Measurements from ENCODE around the gene CD74. TPM values are rescaled to one million over a fixed set of nuclear protein-coding genes. Genes with fewer than 3 reads are reported as not detected.

CD74 gene
- total RNA-seq, 2 donors from 2014 or later, result 425 to 612 TPM

DNA sequence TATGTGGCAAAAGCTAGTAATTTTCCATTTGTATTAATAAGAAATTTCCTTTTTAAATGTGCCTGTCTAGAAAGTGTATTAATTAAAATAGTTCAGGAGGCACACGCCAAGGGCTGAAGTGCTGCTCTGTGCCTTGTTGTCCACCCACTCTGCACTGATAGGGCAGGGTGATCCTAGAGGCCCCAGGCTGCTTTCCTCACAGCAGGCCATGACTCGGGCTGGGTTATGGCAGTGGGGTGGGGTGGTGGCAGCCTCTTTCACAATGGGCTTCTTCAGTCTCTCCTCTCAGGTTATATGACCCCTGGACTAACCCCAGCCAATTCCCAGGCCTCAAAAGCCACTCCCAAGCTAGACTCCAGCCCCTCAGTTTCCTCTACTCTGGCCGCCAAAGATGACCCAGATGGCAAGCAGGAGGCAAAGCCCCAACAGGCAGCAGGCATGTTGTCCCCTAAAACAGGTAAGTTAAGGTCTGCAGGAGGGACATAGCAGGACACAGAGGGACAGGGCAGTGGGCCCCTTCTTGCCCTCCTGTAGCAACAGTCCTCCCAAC is 19.5 kb downstream of the CD74 start:
- intact Hi-C loops (cut with DNase I), result no loop called here
- H3K4me3 ChIP-seq, result no peak overlapping the region
- TF ChIP-seq POLR2AphosphoS5 (IDR thresholded peaks at IDR 0.05) (no peak), POLR2A (IDR thresholded peaks at IDR 0.05) (no peak)
- TF ChIP-seq, protein P1, sequence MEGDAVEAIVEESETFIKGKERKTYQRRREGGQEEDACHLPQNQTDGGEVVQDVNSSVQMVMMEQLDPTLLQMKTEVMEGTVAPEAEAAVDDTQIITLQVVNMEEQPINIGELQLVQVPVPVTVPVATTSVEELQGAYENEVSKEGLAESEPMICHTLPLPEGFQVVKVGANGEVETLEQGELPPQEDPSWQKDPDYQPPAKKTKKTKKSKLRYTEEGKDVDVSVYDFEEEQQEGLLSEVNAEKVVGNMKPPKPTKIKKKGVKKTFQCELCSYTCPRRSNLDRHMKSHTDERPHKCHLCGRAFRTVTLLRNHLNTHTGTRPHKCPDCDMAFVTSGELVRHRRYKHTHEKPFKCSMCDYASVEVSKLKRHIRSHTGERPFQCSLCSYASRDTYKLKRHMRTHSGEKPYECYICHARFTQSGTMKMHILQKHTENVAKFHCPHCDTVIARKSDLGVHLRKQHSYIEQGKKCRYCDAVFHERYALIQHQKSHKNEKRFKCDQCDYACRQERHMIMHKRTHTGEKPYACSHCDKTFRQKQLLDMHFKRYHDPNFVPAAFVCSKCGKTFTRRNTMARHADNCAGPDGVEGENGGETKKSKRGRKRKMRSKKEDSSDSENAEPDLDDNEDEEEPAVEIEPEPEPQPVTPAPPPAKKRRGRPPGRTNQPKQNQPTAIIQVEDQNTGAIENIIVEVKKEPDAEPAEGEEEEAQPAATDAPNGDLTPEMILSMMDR (IDR thresholded peaks at IDR 0.05), result no peak
- H3K27me3 ChIP-seq (replicated peaks; ENCODE audit: insufficient read depth), result no peaks in the 10 kb centered on the region
- H3K4me1 ChIP-seq (replicated peaks), result no peaks in the 10 kb centered on the region
- H3K36me3 ChIP-seq, result peaks cover 14 to 18% of the 10 kb centered on the region in 2 donors
- no peak overlapping the region for H3K27ac ChIP-seq
- H3K9me3 ChIP-seq, result no peaks in the 10 kb centered on the region
- WGBS, result 70% methylated on average over 3 of the region's 3 CpGs
- no peak for DNase-seq (ENCODE audit: low spot score)

DNA sequence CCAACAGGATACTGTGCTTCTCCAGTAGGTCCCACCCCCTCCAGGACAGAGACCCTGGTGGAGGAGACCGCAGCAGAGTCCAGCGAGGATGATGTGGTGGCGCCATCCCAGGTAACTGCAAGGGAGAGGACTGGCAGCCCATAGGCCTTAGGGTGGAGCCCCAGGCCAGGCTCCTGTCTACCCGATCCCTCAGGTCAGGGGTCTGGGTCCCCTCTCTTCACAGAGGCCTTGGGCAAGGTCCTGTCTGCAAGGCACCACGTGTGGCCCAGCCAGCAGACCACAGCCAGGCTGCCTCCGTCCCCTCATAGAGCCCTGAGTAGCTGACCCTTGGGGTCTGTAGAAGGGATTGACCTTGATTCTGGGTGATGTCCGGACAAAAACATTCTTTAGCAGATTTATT is 20.0 kb downstream of the CD74 start:
- Histone ChIP-seq H3K4me3 (no peak overlapping the region), H3K27me3 (replicated peaks; ENCODE audit: insufficient read depth) (no peaks in the 10 kb centered on the region), H3K36me3 (peaks cover 14 to 18% of the 10 kb centered on the region in 2 donors), H3K4me1 (replicated peaks) (no peaks in the 10 kb centered on the region), H3K27ac (no peak overlapping the region), H3K9me3 (no peaks in the 10 kb centered on the region)
- DNase-seq (ENCODE audit: low spot score), result no peak
- TF ChIP-seq POLR2AphosphoS5 (IDR thresholded peaks at IDR 0.05), result no peak
- no peak for TF ChIP-seq POLR2A (IDR thresholded peaks at IDR 0.05)
- TF ChIP-seq, protein P1 (IDR thresholded peaks at IDR 0.05), result no peak
- 94% methylated on average over 6 of the region's 7 CpGs for WGBS
- intact Hi-C loops (cut with DNase I), result no loop called here

DNA sequence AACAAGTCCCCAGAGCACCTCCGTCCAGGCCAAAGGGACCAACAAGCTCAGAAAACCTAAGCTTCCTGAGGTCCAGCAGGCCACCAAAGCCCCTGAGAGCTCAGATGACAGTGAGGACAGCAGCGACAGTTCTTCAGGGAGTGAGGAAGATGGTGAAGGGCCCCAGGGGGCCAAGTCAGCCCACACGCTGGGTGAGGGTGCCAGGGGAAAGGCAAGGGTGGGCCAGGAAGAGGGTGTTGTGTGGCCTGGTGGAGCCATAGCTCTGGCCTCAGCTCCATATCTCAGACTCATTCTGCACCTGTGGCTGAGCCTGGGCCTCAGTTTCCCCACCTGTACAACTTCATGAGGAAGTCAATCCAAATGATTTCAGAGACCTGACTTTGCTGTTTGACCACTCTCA is 20.7 kb downstream of the CD74 start:
- DNase-seq (ENCODE audit: low spot score), result no peak
- H3K9me3 ChIP-seq, result no peaks in the 10 kb centered on the region
- H3K27me3 ChIP-seq (replicated peaks; ENCODE audit: insufficient read depth), result no peaks in the 10 kb centered on the region
- no peaks in the 10 kb centered on the region for H3K4me1 ChIP-seq (replicated peaks)
- TF ChIP-seq, protein P1 (IDR thresholded peaks at IDR 0.05), result no peak
- TF ChIP-seq POLR2AphosphoS5 (IDR thresholded peaks at IDR 0.05) (no peak), POLR2A (IDR thresholded peaks at IDR 0.05) (no peak)
- WGBS, result 94% methylated on average over 3 of the region's 3 CpGs
- H3K4me3 ChIP-seq, result no peak overlapping the region
- intact Hi-C loops (cut with DNase I), result no loop called here
- H3K27ac ChIP-seq, result no peak overlapping the region
- peaks cover 12 to 18% of the 10 kb centered on the region in 2 donors for H3K36me3 ChIP-seq

DNA sequence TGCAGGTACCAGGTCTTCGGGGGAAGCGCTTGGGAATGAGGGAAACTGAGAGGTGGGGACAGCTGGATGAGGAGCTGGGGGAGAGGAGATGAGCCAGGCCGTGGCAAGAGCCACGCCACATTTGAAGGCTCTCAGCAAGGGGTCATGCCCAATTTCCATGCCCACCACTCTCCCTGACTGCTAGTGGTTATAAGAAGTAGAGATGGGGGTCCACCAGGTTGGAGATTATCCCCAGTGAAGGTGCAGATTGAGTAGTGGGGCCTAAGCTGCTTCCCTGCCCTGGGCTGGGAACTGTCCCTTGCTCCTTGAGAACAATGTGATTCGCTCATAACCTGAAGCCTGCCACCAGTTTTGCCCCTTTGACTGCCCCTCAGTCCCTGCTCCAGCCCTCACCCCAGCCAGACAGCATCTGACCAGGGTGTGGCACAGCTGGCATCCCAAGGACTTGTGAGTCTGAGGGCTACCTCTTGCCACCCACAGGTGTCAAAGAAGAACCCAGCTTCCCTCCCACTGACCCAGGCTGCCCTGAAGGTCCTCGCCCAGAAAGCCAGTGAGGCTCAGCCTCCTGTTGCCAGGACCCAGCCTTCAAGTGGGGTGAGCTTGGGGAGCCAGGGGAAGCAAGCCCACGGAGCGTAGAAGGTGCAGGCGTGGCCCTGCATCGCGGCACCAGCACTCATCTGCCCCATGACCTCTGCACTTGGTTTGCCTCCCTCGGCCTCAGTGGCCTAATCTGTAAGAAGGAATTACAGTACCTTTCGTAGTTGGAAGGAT is 21.5 kb downstream of the CD74 start:
- Histone ChIP-seq H3K4me3 (no peak overlapping the region), H3K9me3 (no peaks in the 10 kb centered on the region), H3K27ac (no peak overlapping the region), H3K36me3 (peaks cover 12 to 18% of the 10 kb centered on the region in 2 donors), H3K27me3 (replicated peaks; ENCODE audit: insufficient read depth) (no peaks in the 10 kb centered on the region), H3K4me1 (replicated peaks) (no peaks in the 10 kb centered on the region)
- intact Hi-C loops (cut with DNase I), result no loop called here
- TF ChIP-seq, protein P1 (IDR thresholded peaks at IDR 0.05), result no peak
- TF ChIP-seq POLR2A (IDR thresholded peaks at IDR 0.05), result no peak
- no peak for TF ChIP-seq POLR2AphosphoS5 (IDR thresholded peaks at IDR 0.05)
- no peak for DNase-seq (ENCODE audit: low spot score)
- WGBS, result 91% methylated on average over 13 of the region's 13 CpGs

Measured in prostate gland (tissue), 2 donors.